Retina (tissue), 1 donor: ENCODE results near the gene ZSCAN29.
A peak's percentile ranks its signal among the peaks of the same experiment; 100 is the strongest.

Experiments used
- DNase-seq: peaks from one replicate; pipeline ENCODE4 v3.0.0-alpha.2; 2016

ZSCAN29 gene

GRCh38 chr15:43346305-43346704 is 24.5 kb downstream of the ZSCAN29 start:
- DNase-seq: no peak

- DNase-seq: no peak
Measured at GRCh38 chr15:43330780-43331087, 40.1 kb downstream of the ZSCAN29 start.

- DNase-seq: peak; percentile 99
Measured at GRCh38 chr15:43329960-43330779, 40.7 kb downstream of the ZSCAN29 start, which contains the start of gene LCMT2. LCMT2 (minus strand) TSS chr15:43330573; CDS start chr15:43330489, 84 bp downstream.

GRCh38 chr15:43329217-43329959 is 41.5 kb downstream of the ZSCAN29 start:
- no peak for DNase-seq

GRCh38 chr15:43325039-43325684 is 45.7 kb downstream of the ZSCAN29 start:
- DNase-seq: no peak

- no peak for DNase-seq
Measured at GRCh38 chr15:43318990-43319771, 51.7 kb downstream of the ZSCAN29 start.

GRCh38 chr15:43317566-43318184 is 53.2 kb downstream of the ZSCAN29 start:
- DNase-seq: peak; percentile 30

GRCh38 chr15:43316971-43317346 is 53.9 kb downstream of the ZSCAN29 start:
- no peak for DNase-seq

GRCh38 chr15:43316016-43316970 is 54.5 kb downstream of the ZSCAN29 start:
- DNase-seq: no peak

GRCh38 chr15:43314171-43314570 is 56.7 kb downstream of the ZSCAN29 start:
- DNase-seq: no peak

GRCh38 chr15:43312378-43312777 is 58.5 kb downstream of the ZSCAN29 start:
- no peak for DNase-seq
